GM19455 (cell line): Measurements from ENCODE around the gene CASP8.

Source experiments
- ATAC-seq: cut with Tn5 transposase; IDR thresholded peaks from one replicate; pipeline ENCODE4 v1.9.1; 2021; ENCODE audit not compliant: unreplicated experiment

The CASP8 gene

DNA sequence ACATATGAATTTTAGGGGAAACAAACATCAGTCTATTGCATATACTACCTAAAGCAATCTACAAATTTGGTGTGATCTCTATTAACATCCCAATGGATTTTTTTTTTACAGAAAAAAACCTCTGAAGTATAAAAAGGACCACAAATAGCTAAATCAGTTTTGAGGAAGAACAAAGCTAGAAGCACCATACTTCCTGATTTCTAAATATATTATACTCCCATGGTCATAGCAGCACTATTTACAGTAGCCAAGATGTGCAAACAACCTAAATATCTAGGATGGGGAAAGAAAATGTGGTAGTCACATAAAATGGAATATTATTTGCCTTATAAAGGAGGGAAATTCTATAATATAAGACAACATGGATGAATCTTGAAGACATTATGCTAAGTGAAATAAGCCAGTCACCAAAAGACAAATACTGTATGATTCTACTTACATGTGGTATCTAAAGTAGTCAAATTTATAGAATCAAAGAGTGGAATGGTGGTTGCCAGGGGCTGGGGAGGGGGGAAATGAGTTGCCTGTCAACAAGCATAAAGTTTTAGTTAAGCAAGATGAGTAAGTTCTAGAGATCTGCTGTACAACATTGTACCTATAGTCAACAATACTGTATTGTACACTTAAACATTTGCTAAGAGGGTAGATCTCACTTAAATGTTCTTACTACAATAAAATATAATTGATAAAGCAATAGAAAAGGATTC is 17.6 kb upstream of the CASP8 start:
- no peak for ATAC-seq

DNA sequence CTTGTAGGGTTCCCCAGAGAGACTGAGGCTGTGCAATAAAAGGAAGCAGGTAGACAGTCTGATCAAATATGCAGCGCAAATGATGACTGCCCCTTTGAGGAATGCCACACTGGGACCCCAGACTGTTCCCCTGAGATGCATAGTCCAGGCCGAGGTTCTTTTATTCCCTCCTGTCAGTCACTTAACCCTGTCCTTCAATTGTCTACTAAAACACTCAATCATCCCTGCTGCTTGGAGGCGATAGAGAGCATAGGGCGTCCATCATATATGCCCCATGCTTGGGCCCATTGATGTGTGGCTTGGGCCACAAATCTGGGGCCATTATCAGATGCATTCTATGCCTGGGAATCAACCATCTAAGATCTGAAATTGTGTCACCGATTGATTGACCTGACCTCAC is 15.5 kb upstream of the CASP8 start:
- no peak for ATAC-seq

DNA sequence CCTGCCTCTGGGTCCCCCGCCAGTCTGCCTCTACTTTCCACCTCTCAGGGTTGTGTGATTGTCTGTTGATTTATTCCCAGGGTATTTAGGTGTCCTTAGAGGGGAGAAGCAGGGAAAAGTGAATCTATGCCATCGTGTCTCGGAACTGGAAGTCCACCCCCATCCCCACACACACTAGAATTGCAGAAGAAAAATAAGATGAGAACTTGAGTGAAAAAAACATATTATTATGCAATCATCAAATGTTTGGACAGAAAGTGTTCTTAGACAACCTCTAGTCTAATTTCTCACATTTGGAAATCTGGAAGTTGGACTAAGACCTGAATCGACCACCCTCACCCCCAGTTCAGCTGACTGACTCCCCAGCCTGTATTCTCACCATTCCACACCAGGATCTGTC is 14.1 kb upstream of the CASP8 start:
- ATAC-seq, result no peak

DNA sequence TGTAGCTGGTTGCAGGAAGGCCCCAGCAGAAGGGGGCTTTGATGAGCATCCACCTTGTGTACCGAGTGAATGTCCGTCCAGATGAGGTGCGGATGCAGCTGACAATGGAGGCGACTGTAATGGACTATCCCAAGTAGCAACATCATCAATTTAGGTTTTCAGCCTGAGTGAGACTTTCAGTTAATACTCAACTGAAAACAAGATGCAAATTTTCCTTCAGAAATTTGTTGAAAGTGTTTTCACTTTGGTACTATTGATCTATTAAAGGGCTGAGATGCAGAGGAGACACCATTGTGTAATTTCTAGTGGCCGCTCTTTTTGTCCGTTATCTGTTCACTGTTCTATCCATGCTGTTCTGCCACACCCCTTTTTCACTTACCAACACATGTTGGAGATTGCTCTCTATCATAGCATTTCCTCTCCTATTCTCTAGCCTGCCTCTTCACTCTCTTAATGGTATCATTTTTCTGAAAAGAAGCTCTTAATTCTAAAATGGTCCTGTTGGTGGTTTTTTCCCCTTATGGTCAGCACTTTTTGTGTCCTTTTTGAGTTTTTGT is 12.0 kb upstream of the CASP8 start:
- ATAC-seq, result no peak

DNA sequence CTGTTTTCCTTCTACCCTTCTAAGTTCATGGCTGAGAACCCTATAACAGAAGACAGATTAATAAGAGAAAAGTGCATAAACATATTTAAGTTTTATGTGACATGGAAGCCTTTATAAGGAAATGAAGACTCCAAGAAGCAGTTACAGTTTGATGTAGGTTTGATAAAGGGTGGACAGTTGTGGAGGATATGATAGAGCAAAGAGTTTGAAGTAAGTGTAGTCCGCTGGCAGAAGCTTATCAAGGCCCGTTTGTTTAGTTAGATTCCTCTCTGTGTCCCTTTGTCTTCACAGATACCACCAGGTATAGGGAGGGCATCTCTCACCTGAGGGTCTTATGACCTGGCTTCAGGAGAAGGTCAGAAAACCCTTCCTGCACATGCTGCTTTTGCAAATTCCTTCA is 10.4 kb upstream of the CASP8 start:
- ATAC-seq, result no peak

DNA sequence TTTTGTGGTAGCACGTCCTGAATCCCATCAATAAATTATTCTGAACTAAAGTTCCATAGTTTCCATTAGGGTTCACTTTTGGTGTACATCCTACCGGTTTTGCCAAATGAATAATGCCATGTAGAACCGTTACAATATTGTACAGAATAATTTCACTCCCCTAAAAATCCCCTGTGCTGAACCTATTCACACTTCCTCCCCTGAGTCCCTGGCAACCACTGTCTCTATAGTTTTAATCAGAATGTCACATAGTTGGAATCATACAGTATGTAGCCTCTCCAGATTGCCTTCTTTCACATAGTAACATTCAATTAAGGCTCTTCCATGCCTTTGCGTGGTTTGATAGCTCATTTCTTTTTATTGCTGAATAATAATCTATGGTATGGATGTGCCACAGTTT is 9.6 kb upstream of the CASP8 start:
- ATAC-seq, result no peak

DNA sequence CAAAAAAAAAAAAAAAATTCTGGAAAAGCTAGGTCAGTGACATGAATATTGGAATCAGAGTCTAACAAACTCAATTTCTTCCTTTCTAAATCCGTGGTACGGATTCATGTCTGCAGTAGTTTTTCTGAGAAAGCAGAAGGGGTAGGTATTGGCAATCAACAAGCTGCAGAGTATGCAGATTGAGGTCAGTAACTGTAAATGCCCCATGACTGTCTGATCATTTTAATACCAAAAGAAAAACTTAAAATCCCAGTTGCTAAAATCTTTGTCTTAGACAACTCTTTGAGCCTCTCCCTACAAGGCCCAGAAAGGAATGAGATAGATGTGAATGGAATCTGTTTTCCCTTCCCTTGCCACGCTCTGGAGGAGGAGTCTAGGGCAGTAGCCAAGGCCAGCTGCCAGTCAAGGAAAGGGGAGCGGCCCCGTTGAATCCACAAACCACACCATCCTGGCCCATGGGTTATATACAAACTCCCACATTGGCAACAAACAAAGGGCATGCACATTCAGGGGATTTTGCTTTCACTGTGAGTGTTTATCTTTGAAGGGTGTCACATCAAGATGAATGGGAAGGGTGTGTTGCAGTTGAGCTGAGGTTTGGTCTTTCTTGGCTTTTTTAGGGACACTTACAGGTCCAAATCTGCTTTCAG is 6.1 kb upstream of the CASP8 start:
- ATAC-seq, result no peak

DNA sequence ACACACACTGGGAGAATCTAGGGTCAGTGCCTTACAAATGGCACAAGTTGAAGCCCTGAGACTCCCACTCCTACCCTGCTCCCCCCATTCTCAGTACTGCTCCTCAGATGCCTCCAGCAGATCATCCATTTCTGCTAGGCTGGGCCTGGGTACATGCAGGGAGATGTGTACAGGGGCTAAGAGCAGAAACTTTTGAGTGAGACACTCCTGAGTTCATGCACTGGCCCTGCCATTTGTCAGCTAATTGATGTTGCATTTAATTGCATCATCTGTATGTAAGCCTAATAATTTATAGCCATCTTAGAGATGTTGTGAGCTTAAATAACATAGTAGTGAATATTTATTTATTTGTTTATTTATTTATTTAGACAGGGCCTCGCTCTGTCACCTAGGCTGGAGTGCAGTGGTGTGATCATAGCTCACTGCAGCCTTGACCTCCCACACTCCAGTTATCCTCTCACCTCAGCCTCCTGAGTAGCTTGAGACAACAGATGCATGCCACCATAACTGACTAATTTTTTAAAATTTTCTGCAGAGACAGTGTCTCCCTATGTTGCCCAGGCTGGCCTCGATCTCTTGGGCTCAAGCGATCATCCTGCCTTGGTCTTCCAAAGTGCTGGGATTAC is 4.8 kb upstream of the CASP8 start:
- ATAC-seq, result no peak

DNA sequence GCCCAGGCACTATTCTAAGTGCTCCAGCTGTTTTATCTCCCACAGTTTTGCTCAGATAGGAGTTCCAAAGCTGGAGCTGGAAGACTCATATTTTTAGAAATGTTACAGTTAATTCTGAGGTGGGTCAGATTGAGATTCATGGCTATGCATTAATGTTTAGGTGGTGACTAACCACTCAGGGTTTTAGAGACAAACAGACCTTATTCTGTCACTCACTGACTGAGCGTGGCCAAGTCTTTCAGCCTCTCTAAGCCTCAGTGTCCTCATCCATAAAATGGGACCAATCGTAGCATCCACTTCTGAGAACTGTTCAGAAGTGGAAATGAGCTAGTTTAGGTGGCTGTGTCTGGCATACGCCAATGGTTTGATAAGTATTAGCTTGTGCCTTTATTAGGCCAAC is 4.3 kb upstream of the CASP8 start:
- no peak for ATAC-seq

DNA sequence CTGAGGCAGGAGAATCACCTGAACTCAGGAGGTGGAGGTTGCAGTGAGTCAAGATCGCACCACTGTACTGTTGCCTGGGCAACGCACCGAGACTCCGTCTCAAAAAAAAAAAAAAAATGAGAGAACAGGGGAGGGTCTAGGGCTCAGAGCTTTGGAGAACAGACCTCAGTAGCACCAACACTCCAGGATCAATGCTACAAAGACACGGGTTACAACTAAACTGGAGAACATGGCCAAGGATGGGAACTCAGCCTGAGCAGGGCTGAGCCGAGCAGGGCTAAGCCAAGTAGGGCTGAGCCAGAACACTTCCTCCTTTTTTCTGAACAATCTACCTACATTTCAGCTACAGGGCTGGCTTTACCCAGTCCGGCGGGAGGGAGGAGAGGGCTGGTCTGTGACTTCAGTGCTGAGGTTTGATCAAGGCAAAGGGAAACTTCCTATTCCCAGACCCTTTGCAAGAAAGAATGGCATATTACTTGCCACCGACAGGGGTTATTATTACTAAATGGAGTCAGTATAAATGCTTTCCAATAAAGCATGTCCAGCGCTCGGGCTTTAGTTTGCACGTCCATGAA is 2.9 kb upstream of the CASP8 start:
- peak; percentile 58 for ATAC-seq

DNA sequence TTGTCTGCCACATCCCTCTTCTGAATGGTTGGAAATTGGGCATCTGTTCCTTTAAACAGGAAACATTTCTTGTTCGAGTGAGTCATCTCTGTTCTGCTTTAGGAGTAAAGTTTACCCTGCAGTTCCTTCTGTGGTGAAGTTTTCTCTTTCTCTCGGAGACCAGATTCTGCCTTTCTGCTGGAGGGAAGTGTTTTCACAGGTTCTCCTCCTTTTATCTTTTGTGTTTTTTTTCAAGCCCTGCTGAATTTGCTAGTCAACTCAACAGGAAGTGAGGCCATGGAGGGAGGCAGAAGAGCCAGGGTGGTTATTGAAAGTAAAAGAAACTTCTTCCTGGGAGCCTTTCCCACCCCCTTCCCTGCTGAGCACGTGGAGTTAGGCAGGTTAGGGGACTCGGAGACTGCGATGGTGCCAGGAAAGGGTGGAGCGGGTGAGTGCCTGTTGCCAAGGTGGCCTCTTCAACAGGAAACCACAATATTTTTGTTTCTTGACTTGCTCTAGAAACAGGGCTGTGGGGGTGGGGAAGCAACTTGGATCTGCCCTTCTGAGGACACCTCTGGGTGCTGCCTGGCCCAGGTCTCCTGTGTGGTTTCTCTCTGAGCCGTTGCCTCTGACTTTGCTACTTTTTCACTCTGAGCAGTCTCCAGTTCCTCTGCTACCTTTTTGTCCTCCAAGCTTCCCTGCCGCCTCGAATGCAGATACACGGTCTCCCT is 2.2 kb upstream of the CASP8 start:
- peak; percentile 72 for ATAC-seq

DNA sequence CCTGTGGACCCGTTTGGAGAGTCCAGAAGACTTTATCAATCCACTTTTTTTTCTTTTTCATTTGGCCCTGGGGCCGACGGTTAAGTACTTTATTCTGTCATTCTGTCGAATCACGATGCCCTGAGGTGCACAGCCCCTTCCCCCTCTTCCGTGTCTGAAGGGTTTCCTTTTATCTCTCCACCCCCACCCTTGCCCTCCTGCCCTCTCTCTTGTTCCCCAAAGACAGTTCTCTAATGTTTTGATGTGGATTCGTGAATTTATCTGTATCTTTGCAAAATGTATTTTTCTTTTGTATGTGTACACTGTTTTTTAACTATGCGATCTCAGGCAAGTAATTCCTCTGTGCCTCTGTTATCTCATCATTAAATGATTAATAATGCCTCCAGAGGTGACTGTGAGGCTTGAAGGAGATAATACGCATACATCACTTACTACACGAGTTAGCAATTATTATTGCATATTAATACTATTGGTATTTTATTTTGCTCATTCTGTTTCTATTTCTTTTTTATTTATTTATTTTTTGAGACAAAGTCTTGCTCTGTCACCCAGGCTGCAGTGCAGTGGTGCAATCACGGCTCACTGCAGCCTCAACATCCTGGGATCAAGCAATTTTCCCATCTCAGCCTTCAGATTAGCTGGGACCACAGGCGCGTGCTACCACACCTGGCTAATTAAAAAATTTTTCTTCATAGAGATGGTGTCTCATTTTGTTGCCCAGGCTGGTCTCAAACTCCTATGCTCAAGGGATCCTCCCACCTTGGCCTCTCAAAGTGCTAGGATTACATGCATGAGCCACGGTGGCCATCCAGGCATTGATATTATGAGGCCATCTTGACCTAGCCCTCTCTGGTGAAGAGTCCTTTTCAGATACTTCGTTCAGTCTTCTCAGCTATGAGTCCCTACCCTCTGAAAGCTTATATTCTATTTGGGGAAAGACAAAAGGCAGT is 1.4 kb upstream of the CASP8 start:
- peak; percentile 6 for ATAC-seq

DNA sequence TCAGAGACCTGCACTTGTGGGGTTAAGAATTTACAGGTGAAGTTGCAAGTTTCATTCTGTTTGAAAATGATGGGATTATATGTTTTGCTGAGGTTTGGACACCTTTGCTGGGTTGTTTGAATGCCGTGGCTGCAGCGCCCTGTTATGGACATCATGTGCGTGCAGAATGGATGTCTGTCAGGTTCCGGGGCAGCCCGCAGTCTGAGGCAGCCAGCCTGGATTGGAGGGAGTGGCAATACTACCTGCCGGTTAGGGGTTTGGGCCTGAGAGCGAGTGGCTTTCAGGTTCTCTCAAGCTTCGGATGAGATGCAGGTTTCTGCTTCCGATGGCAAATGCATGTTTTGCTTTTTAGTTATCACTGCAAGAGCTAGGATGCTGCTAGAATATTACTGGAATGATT is 1.1 kb downstream of the CASP8 start:
- no peak for ATAC-seq

DNA sequence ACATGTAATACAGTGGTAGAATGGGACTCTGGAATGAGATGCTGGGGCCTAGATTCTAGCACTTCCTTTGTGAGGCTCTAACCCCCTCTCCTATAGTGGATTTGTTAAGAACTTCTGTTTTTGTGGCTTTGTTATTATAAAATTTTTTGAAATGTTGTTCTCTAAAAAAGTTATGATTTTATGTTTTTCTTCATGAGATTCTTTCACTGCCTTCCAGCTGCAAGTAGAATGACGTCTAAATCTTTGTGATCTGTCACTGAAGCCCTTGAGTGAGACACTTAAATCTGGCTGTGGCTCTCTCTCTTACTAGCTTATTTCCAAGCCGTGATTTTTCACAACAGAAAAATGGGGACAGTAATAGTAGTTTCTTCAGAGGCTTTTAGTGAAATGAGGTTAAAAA is 1.6 kb downstream of the CASP8 start:
- ATAC-seq, result no peak

DNA sequence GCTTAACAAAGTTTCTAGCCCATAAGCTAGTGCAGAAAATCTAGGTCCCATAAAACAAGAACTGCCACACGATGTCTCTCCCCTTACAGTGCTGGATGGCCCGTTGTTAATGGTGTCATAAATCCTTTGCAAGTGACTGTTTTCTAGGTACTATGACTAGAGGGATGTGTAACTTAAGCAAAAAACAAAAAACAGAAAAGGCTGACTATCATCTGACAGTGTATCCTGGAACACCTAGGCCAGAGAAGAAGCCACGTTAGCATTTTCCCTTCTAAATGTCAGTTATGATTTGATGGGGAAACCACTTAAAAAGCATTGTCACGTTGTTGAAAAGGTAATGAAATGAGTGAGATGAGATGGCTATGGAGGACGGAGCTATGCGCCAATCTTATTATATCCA is 2.4 kb downstream of the CASP8 start:
- ATAC-seq, result no peak

DNA sequence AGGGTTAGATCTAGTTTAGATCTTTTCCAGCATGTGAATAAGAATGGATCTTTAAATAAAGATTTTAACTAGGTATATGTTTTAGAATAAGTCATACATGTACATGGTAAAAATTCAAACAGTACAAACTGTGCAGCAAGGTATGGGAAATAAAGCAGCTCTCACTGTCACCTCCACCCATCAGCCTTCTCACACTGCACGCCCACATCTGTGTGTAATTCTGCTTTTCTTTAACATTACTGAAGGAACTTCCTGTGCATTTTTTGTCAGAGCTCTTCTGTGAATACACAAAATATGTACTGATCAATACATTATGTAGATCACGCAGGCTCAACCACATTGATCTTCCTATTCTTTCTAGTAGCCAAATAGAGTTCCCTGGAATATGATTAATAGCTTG is 3.4 kb downstream of the CASP8 start:
- no peak for ATAC-seq

DNA sequence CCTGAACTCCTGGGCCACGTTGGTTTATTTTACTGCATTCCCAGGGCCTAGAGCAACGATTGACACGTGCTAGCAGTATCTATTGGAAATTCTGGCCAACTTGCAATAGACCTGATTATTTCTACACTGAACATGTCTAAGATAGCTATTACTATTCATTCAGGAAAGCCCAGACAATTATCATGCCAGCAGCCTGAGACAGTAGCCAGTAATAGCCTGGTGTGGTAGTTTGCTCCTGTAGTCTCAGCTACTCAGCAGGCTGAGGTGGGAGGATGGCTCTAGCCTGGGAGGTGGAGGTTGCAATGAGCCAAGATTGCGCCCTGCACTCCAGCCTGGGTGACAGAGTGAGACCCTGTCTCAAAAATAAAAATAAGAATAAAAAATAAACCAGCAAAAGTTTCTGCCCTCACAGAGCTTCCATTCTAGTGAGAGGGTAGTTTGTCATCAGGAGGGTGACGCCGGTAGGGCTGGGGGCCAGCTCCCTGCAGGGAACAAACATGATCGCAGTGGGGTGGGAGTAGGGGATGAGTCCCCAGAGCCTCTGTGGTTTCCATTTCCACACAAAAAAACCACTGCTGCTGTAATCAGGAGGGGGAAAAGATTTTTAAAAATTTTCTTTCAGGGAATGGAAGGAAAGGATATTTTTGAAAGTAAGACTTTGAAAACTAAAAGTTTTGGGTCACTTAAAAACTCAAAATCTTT is 4.3 kb downstream of the CASP8 start:
- ATAC-seq, result no peak

DNA sequence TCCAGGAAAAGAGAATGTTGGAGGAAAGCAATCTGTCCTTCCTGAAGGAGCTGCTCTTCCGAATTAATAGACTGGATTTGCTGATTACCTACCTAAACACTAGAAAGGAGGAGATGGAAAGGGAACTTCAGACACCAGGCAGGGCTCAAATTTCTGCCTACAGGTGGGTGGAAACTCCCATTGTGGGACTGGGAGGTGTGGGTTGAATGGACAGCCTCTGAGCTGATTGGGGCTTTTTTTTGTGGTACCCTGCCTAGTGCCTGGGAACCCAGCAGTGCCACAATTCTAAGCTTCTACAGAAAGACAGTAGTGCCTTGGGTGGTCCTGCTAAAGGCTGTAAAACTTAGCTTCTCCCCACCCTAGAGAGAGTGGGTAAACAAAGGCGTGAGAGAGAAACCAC is 6.3 kb downstream of the CASP8 start:
- ATAC-seq, result no peak

DNA sequence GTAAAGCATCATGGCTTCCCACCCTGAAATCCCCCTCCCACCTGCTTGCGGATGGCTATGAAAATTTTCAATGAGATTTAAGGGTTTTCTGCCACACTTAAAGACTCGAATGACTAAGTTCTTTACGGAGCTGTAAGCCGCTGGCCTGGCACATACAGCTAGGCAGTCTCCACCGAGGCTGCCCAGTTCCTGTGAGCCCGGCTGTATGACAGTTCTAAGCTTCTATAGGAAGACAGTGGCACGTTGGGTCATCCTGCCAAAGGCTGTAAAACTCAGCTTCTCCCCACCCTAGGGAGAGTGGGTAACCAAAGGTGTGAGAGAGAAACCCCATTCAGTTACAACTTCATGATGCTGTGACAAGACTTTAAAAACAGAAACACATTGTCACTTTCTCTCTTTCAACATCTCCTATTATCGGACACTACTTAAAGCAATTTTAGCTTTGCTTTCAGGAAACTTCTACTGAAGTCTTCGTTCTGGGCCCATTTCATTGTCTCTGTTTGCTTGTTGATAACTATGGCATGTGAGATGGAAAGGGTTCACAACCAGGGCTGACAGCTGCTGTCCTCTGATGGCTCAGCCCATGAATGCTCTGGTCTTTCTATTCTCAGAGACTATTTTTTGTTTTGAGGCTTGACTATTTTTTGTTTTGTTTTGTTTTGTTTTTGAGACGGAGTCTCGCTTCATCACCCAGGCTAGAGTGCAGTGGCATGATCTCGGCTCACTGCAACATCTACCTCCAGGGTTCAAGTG is 7.1 kb downstream of the CASP8 start:
- ATAC-seq, result no peak
